Right hindlimb (tissue), 1 donor: ENCODE data around the gene VSIR.
A peak's percentile ranks its signal among the peaks of the same experiment; 100 is the strongest.

Experiments
- DNase-seq: peaks from one replicate; pipeline ENCODE4 v3.0.0-alpha.2; 2018

Gene VSIR

DNA sequence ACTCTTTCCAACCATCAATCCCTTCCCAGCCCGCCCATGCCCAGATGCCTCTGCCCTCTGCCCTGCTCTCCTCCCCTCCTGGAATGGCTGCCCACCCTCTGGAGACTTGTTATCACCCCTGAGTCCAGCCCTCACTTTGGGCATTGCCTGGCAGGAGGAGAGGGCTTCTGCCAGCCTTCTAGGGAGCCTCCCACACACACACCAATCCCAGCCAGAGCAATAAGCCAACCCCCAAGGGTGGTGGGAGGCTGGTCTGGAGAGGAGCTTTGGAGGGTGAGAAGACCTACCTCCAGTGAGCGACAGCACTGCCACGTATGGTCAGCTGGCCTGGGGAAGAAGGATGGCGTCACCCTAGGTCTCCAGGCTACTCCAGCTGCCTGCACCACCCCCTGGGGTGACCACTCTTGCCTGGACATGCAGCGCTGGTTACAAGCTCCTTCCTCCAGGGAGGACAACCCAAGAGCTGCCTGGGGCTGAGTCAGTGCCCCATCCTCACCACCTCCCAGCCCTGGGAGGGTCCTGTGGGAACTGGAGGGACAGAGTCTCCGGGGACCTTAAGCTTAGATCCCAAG, 62.2 kb downstream of the VSIR start:
- DNase-seq, result no peak

DNA sequence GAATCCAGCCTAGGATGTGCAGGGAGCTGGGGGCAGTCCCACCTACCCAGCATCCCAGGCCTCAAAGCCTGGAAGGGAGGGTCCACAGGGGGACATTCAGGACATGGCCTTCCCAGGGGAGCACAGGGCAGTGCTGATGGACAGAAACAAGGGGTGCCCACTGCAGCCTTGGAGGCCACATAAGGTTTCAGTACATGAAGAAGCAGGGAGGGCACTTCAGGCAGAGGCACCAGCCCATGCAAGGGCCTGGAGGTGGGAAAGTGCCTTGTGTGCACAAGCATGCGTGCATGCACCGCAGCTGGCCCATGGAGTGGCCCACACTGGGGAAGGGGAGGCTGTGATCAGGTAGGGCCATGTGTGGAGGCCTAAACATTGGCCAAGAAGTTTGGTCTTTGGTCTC, 62.8 kb downstream of the VSIR start:
- DNase-seq, result no peak

DNA sequence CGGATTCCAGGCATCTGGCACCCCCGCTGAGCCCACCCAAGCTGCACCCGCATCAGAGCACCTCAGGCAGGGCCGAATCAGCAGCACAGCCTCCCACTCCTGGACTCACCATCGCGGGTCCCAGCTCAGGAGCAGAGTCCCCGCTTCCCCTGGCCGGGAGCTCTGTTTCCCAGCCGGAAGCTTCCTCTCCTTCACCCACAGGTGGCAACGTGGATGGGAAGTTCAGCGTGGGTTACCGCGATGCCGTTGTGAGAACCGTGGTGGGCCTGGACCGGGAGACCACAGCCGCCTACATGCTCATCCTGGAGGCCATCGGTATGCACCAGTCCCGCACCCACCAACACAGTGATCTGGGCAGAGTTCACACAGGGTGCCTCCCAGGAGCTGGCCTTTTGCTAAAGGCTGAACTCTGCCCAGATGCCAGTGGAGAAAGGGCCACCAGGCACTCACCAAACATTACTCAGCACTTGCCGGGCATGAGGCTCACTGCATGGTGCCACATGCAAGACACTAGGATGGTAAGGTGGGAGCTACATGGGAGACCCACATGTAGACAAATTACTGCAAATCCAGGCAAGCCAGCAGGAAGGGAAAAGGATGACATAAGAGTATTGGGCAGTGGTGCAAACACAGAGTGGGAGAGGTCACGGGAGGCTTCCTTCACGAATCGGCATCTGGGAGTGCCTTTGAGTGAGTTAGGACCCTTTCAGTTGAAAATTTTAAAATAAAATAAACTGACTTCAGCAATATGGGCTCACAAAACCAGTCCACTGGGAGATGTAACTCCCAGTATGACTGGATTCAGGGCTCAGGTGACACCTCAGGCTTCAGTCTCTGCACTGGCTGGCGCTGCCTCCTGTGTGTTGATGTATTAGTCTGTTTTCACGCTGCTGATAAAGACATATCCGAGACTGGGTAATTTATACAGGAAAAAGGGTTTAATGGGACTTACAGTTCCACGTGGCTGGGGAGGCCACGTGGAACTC, 64.1 kb downstream of the VSIR start:
- no peak for DNase-seq

DNA sequence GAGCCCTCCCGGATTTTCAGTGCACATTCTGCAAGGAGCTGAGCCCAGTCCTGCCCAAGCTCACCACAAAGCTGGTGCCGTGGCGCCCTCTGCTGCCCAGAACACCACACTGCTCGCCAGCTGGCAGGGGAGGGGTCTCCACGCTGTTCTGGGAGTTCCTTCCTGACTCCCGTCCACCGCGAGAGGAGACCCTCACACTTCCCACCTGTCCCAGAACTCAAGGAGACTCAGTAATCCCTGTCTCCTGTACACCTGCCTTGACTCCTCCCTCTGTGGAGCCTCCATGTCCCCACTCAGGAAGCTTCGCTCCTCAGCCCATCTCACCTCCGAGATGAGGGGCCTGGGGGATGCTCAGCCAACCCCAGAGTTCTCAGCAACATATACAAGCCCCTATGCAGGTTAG, 65.0 kb downstream of the VSIR start:
- peak; percentile 71 for DNase-seq

DNA sequence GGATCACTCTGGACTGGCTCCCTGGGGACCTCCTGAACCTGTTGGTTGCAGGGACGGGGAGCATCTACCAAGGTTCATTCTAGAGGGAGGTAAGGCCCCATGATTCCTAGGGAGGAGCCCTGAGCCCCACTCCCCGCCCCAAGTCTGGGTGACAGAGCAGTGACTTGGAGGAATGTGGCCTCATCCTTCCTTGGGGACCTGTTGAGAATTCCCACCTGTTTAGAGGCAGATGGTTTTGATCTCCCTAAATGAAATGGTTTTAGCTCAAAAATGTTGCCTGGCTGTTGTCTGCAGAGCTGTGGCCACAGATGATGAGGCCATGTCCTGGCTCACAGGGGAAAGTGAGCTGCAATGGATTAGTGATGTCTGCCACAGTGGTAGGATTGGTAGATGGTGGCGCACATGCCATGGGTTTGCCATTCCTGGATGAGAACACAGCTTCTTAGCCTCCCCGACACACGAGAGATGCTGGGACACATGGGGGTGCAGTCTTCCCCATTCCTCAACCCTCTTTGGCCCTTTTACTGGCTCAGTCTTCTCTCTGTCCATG, 66.0 kb downstream of the VSIR start:
- no peak for DNase-seq

DNA sequence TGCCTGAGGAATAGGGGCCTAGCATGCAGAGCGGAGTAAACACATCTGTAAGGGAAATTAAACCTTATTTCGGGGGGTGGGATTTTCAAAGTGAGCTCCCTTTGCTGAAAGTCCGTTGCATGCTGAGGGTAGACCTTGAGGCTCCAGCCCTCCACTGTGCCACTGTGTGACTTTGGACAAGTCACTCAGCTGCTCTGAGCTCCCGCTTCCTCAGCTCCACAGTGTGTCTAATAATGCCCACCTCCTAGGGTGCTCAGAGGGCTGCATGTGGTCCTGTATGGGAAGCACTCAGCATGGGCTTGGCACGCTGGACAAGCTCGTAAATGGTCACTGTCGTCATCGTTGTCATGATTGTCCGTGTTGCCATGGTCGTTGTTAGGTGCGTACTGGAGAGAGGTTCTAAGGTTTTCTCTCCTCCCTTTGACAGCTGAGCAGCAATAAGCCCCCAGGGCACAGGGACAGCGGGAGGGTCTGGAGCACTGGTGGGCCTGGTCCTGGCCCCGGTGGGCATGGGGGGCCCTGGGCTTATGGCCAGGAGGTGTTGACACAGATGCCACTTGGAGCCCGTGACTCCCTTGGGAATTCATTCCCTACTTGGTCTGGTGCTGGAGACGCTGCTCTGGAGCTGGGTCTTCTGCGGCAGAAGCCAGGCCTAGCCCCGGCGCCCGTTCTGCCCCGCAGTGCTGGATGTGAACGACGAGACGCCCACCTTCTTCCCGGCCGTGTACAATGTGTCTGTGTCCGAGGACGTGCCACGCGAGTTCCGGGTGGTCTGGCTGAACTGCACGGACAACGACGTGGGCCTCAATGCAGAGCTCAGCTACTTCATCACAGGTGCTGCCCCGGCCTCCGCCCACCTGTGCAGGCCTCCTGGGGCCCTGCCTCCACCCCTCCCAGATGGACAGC, 66.9 kb downstream of the VSIR start:
- DNase-seq, result no peak

DNA sequence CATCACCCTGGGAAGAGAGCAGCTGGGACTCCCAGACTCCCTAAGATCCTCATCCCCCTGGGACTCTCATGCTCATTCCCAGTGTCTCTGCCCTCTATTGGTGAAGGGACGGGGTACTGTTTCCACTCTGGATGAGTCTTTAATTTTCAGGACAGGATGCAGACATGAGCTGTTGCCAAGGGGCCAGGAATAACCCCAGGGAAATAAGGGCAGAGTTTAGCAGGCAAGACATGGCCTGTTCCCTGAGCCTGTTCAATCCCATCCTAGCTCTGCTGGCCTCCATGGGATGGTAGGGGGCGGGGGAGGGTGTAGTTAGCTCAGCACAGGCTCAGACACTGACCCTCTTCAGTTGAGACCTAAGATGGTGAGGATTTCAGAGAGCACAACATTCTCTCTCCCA, 67.7 kb downstream of the VSIR start:
- DNase-seq, result no peak

DNA sequence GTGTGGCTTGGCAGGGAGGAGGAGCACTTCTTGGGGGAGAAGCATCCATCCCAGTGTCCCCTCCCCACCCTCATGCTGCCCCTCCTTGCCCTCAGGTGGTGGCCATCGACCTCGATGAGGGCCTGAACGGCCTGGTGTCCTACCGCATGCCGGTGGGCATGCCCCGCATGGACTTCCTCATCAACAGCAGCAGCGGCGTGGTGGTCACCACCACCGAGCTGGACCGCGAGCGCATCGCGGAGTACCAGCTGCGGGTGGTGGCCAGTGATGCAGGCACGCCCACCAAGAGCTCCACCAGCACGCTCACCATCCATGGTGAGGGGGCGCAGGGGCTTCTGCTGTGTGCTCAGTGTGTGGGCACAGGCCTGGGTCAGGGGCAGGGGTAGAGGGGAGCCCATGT, 68.5 kb downstream of the VSIR start:
- DNase-seq, result no peak

DNA sequence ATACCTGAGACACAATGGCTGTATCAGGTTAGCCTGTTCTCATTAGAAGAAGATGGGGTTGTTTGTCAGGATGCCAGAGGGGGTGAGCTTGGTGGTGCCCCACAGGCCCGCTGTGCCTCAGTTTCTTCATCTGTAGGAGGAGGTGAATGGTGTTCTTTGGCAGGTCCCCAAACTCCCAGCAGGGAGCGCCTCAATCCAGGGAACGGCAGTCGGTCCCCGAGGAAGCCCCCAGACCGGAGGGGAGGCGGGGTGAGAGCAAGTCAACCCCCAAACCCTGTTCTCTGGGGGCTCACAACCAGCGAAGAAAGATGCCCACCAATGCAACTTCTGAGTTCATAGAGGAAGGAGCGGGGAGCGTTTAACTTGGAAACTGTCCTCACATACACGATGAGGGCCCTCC, 69.7 kb downstream of the VSIR start:
- no peak for DNase-seq

DNA sequence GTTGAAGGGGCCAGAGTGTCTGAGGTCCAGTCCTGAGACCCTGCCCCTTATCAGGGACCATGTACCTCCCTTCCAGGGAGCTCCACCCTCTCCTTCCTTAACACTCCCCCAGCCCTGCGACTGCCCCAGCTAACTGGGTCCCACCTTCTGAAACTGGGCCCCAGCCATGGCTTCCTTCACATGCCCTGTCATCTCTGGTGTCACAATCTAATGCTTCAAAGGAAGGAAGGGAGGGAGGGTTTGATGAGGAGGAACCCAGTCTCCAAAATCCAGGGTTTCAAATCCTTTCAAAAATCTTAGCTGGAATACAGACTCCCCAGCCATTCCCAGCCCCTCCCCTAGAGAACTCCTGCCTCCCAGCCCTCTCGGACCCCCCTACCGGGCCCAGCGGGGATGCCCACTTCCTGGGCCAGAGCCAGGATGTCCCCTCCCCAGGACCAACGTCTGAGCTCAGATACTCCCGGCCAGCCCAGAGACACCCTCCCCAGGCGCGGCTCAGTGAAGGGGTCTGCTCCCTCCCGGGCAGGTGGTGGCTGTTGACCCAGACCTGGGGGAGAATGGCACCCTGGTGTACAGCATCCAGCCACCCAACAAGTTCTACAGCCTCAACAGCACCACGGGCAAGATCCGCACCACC, 71.7 kb downstream of the VSIR start:
- no peak for DNase-seq

DNA sequence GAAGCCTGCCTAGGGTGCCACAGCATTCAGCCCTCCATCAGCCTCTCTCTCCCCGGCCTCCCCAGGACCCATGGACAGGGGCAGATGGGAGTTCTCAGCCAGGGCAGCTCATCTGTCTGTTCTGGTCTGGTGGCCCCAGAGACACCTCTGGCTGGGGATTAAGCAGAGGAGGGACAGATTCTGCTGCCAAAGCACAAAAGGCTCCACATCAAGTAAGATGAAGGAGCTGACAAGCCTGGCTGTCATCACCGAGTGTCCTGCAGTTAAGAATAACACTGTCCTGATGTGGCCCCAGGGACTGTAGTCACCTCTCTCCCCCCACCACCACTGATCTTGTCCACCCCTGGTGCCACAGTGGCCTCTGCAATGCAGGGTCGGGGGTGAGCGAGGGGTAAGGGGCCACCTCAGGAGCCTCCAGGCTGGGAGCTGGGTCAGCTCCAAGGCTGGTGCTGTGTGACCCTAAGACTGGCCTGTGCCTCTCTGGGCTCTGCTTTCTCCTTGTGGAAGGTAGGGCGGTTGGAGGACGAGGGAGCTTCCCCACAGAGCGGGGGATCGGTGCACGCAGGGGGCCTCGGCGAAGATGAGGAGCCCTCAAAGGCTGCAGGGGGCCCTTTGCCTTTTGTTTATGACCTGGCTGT, 72.5 kb downstream of the VSIR start:
- no peak for DNase-seq

DNA sequence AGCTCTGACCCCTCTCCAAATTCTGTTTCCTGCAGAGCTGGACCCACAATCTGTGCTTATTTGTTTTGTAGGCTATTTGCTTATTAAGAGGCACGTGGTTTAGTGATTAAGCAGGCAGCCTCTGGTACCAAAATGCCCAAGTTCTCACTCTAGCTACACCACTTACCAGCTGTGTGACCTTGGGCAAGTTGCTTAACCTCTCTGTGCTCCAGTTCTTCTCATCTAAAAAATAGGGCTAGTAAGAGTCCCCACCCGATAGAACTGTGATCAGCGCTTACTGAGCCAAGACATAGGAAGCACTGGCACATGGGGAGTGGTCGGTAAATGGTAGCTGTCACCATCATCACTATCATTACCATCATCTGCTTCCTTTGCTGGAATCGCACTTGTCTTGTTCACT, 74.6 kb downstream of the VSIR start:
- DNase-seq, result no peak

DNA sequence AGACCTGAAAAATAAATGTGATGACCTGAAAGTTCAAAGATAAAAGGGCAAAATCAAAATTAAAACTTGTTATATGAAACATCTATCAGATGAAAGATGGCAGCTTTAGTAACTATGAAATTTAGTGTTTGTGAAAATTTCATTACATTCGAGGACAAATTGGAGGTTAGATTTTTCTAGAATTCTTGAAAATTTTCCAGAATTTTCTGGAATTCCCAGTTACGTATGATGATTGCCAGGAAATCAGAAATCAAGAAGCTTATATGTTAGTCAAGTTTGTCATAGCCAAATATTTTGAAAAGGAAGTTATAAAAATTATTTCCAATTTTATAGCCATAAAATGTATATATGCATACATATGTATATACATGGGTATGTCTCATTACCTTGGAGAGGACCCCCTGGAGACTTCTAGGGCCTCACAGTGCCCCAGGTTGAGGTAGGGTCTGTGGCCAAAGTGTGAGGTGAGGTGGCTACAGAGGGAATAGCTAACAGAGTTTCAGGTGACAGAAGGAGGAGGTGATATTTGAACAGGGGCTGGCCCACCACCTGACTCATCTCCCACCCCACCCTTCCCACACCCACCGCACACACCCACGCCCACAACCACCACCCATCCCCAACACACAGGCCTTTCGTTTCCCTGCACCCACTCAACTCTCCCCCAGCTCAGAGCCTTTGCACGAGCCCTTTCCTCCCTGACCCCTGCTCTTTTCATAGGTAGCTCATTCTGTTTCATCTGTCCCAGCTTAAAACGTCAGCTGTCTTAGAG, 75.2 kb downstream of the VSIR start:
- DNase-seq, result no peak
